Vagina (tissue), 2 donors: ENCODE data around the gene AGO4.
"Not testable (repeated sequence)": the region's sequence is repeated elsewhere in the genome, so short reads cannot be mapped to it uniquely, and the experiment has no call there.

Source experiments
- POLR2A ChIP-seq, 2 donors: fragments of 450-650 bp; IDR thresholded peaks; one replicate each; pipeline ENCODE4 v1.6.1; 2017; ENCODE audit warnings: antibody characterized with exemption in 2 of 2, mild to moderate bottlenecking in 2 of 2, moderate library complexity in 2 of 2
- POLR2AphosphoS5 ChIP-seq, 2 donors: sonication (generic); formaldehyde crosslinking; IDR thresholded peaks; one replicate each; pipeline ENCODE4 v1.9.0; 2017; ENCODE audit warnings: antibody characterized with exemption in 2 of 2, mild to moderate bottlenecking in 2 of 2, low read depth in 1 of 2; ENCODE audit not compliant: insufficient read depth in 1 of 2
- TF ChIP-seq, protein P1 (sequence below), 3 experiments: fragments of 450-650 bp in 2 of 3; fragments of 200-600 bp in 1 of 3; sonication (generic) in 1 of 3; IDR thresholded peaks; one replicate each; pipeline ENCODE4 v1.5.1; 2017 to 2019; ENCODE audit warnings: antibody characterized with exemption in 3 of 3, mild to moderate bottlenecking in 2 of 3, moderate library complexity in 2 of 3

DNA sequence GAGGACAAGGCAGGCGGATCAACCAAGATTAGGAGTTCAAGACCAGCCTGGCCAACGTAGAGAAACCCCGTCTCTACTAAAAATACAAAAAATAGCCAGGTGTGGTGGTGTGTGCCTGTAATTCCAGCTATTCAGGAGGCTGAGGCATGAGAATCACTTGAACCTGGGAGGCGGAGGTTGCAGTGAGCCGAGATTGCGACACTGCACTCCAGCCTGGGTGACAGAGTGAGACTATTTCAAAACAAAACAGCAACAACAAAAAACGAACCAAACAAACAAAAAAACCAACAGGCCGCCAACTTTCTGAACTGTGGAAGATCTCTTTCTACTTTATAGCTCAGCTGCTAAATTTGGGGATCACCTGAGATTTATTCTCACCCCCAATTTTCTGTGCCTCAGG lies 23.5 kb upstream of the AGO4 start:
- TF ChIP-seq, protein P1, sequence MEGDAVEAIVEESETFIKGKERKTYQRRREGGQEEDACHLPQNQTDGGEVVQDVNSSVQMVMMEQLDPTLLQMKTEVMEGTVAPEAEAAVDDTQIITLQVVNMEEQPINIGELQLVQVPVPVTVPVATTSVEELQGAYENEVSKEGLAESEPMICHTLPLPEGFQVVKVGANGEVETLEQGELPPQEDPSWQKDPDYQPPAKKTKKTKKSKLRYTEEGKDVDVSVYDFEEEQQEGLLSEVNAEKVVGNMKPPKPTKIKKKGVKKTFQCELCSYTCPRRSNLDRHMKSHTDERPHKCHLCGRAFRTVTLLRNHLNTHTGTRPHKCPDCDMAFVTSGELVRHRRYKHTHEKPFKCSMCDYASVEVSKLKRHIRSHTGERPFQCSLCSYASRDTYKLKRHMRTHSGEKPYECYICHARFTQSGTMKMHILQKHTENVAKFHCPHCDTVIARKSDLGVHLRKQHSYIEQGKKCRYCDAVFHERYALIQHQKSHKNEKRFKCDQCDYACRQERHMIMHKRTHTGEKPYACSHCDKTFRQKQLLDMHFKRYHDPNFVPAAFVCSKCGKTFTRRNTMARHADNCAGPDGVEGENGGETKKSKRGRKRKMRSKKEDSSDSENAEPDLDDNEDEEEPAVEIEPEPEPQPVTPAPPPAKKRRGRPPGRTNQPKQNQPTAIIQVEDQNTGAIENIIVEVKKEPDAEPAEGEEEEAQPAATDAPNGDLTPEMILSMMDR (IDR thresholded peaks at IDR 0.05) = not testable (repeated sequence)
- TF ChIP-seq POLR2A (IDR thresholded peaks at IDR 0.05); POLR2AphosphoS5 (IDR thresholded peaks at IDR 0.05; ENCODE audit: insufficient read depth in 1 of 2, low read depth in 1 of 2): not testable (repeated sequence)
